OCI-LY3 (cell line): ENCODE measurements around the gene ADGRA3.
"Not testable (repeated sequence)": the region's sequence is repeated elsewhere in the genome, so short reads cannot be mapped to it uniquely, and the experiment has no call there.

Experiments
- H2AFZ ChIP-seq: fragments of 200-600, 300-600 bp; shearing (Covaris generic); 2 replicates; pipeline ENCODE4 v1.6.0; 2014; ENCODE audit warnings: antibody characterized with exemption, low read depth, low read length
- H3K27ac ChIP-seq: fragments of 200-600, 300-600 bp; sonication (generic); 2 replicates; pipeline ENCODE4 v1.5.1; 2014; ENCODE audit warnings: mild to moderate bottlenecking, low read length, moderate library complexity, mixed read lengths
- H3K27me3 ChIP-seq: fragments of 200-600, 300-600 bp; sonication (generic); 2 replicates; pipeline ENCODE4 v1.6.1; 2014; ENCODE audit warnings: low read depth, low read length, mixed read lengths
- H3K36me3 ChIP-seq: fragments of 200-600, 300-600 bp; sonication (generic); replicated peaks from 2 replicates; pipeline ENCODE3; 2014; ENCODE audit warnings: low read depth, low read length, mixed read lengths
- H3K4me1 ChIP-seq: fragments of 300-600, 200-600 bp; sonication (generic); 2 replicates; pipeline ENCODE4 v1.6.1; 2014; ENCODE audit warnings: low read length, mixed read lengths
- H3K4me2 ChIP-seq: fragments of 200-600, 300-600 bp; sonication (generic); 2 replicates; pipeline ENCODE4 v1.6.1; 2014; ENCODE audit warnings: low read length, mixed read lengths
- H3K4me3 ChIP-seq: fragments of 300-600, 200-600 bp; sonication (generic); 2 replicates; pipeline ENCODE4 v1.5.1; 2014; ENCODE audit warnings: antibody characterized with exemption, mild to moderate bottlenecking, low read length, moderate library complexity
- H3K79me2 ChIP-seq: fragments of 300-600, 200-600 bp; shearing (Covaris generic); 2 replicates; pipeline ENCODE4 v1.6.1; 2014; ENCODE audit warnings: mild to moderate bottlenecking, low read length, mixed read lengths
- H3K9ac ChIP-seq: fragments of 300-600, 200-600 bp; shearing (Covaris generic); 2 replicates; pipeline ENCODE4 v1.6.0; 2014; ENCODE audit warnings: mild to moderate bottlenecking, low read length, moderate library complexity
- H3K9me3 ChIP-seq: fragments of 200-600, 300-600 bp; shearing (Covaris generic); 2 replicates; pipeline ENCODE4 v1.6.1; 2014; ENCODE audit warnings: low read length, mixed read lengths; ENCODE audit not compliant: insufficient read depth
- H4K20me1 ChIP-seq: fragments of 200-600, 300-600 bp; sonication (generic); 2 replicates; pipeline ENCODE4 v1.6.1; 2016; ENCODE audit warnings: low read length, mixed read lengths; ENCODE audit not compliant: insufficient read depth
- EZH2phosphoT487 ChIP-seq: fragments of 200-600 bp; shearing (Covaris generic); IDR thresholded peaks from 2 replicates; pipeline ENCODE4 v1.6.1; 2018; ENCODE audit warnings: antibody characterized with exemption, mixed run types, low read depth
- TF ChIP-seq, protein P1 (sequence below): fragments of 200-600, 300-600 bp; sonication (generic); IDR thresholded peaks from 2 replicates; pipeline ENCODE4 v1.5.1; 2014; ENCODE audit warnings: antibody characterized with exemption, low read length, low read depth

ADGRA3 gene

DNA sequence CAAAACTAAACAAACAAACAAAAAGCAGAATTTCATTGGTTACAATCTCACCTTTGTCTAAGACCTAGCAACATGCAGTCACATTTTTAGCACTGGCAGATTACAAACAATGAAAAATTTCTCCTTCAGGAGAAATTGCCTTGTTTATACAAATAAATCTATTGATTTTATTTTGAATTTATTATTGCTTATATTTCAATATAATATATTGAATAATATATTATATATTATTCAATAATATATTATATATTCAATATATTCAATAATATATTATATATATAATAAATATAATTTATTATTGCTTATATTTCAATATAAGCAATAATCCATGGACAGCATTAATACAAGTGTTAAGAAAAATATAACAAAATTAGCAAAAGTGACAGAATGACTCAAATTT, 131.7 kb downstream of the ADGRA3 start:
- Histone ChIP-seq H3K9ac (no peak overlapping the region), H3K4me2 (no peak overlapping the region), H3K4me3 (no peak overlapping the region), H2AFZ (no peak overlapping the region), H3K4me1 (no peaks in the 10 kb centered on the region), H3K36me3 (no peaks in the 10 kb centered on the region), H3K27me3 (no peaks in the 10 kb centered on the region), H3K79me2 (no peaks in the 10 kb centered on the region), H3K27ac (no peak overlapping the region), H4K20me1 (no peaks in the 10 kb centered on the region), H3K9me3 (no peaks in the 10 kb centered on the region)
- TF ChIP-seq, protein P1, sequence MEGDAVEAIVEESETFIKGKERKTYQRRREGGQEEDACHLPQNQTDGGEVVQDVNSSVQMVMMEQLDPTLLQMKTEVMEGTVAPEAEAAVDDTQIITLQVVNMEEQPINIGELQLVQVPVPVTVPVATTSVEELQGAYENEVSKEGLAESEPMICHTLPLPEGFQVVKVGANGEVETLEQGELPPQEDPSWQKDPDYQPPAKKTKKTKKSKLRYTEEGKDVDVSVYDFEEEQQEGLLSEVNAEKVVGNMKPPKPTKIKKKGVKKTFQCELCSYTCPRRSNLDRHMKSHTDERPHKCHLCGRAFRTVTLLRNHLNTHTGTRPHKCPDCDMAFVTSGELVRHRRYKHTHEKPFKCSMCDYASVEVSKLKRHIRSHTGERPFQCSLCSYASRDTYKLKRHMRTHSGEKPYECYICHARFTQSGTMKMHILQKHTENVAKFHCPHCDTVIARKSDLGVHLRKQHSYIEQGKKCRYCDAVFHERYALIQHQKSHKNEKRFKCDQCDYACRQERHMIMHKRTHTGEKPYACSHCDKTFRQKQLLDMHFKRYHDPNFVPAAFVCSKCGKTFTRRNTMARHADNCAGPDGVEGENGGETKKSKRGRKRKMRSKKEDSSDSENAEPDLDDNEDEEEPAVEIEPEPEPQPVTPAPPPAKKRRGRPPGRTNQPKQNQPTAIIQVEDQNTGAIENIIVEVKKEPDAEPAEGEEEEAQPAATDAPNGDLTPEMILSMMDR = no peak
- no peak for TF ChIP-seq EZH2phosphoT487

- H3K9me3 ChIP-seq, H3K4me3 ChIP-seq, H2AFZ ChIP-seq, H3K4me1 ChIP-seq, H4K20me1 ChIP-seq, H3K36me3 ChIP-seq, H3K4me2 ChIP-seq, H3K79me2 ChIP-seq, H3K27ac ChIP-seq, H3K27me3 ChIP-seq, H3K9ac ChIP-seq: not testable (repeated sequence)
Observed at GRCh38 chr4:22382216-22382615, 133.7 kb downstream of the ADGRA3 start.

- Histone ChIP-seq H3K9me3 (no peaks in the 10 kb centered on the region), H3K4me1 (no peaks in the 10 kb centered on the region), H3K4me3 (no peak overlapping the region), H3K79me2 (no peaks in the 10 kb centered on the region), H2AFZ (no peak overlapping the region), H4K20me1 (no peaks in the 10 kb centered on the region), H3K9ac (no peak overlapping the region), H3K27me3 (no peaks in the 10 kb centered on the region), H3K36me3 (no peaks in the 10 kb centered on the region), H3K4me2 (no peak overlapping the region), H3K27ac (no peak overlapping the region)
- TF ChIP-seq, protein P1 = no peak
- no peak for TF ChIP-seq EZH2phosphoT487
Observed at GRCh38 chr4:22372986-22373385, 142.9 kb downstream of the ADGRA3 start.

- no peaks in the 10 kb centered on the region for H3K4me1 ChIP-seq
- H3K9me3 ChIP-seq = no peaks in the 10 kb centered on the region
- no peaks in the 10 kb centered on the region for H4K20me1 ChIP-seq
- H3K4me3 ChIP-seq = no peak overlapping the region
- no peak for TF ChIP-seq EZH2phosphoT487
- TF ChIP-seq, protein P1 = no peak
- no peaks in the 10 kb centered on the region for H3K79me2 ChIP-seq
- no peak overlapping the region for H3K4me2 ChIP-seq
- H3K36me3 ChIP-seq = no peaks in the 10 kb centered on the region
- no peak overlapping the region for H3K27ac ChIP-seq
- no peak overlapping the region for H2AFZ ChIP-seq
- no peak overlapping the region for H3K9ac ChIP-seq
- no peaks in the 10 kb centered on the region for H3K27me3 ChIP-seq
Observed at GRCh38 chr4:22369901-22370562, 145.8 kb downstream of the ADGRA3 start.

GRCh38 chr4:22363787-22364186, 152.1 kb downstream of the ADGRA3 start:
- Histone ChIP-seq H3K36me3 (no peaks in the 10 kb centered on the region), H3K4me3 (no peak overlapping the region), H3K4me1 (no peaks in the 10 kb centered on the region), H3K27me3 (no peaks in the 10 kb centered on the region), H3K9ac (no peak overlapping the region), H3K4me2 (no peak overlapping the region), H3K79me2 (no peaks in the 10 kb centered on the region), H3K9me3 (no peaks in the 10 kb centered on the region), H4K20me1 (no peaks in the 10 kb centered on the region), H3K27ac (no peak overlapping the region), H2AFZ (no peak overlapping the region)
- no peak for TF ChIP-seq EZH2phosphoT487
- TF ChIP-seq, protein P1 = no peak
